ENCODE data around the gene VWC2L.

DNA sequence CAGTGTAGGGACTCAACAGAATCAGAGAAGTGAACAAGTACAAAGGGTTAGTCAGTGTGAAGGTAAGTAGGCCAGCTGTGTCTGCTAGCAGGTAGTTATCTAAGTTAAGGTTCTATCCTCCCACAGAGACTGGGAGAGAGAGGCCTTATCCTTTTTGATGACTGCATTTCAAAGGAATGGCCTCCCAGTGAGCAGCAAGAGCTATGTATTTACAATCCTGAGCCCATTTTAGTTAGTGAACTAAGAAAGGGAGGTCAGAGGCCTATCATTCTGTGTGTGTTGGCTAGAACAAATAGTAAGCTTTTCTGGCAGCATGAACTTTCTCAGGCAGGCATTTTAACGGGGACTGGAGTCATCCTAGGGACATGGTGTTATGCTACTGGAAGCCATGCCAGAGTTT, 182.9 kb downstream of the VWC2L start:
- TF ChIP-seq, protein P1, sequence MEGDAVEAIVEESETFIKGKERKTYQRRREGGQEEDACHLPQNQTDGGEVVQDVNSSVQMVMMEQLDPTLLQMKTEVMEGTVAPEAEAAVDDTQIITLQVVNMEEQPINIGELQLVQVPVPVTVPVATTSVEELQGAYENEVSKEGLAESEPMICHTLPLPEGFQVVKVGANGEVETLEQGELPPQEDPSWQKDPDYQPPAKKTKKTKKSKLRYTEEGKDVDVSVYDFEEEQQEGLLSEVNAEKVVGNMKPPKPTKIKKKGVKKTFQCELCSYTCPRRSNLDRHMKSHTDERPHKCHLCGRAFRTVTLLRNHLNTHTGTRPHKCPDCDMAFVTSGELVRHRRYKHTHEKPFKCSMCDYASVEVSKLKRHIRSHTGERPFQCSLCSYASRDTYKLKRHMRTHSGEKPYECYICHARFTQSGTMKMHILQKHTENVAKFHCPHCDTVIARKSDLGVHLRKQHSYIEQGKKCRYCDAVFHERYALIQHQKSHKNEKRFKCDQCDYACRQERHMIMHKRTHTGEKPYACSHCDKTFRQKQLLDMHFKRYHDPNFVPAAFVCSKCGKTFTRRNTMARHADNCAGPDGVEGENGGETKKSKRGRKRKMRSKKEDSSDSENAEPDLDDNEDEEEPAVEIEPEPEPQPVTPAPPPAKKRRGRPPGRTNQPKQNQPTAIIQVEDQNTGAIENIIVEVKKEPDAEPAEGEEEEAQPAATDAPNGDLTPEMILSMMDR (IDR thresholded peaks at IDR 0.05 in 8 of 11, conservative IDR thresholded peaks at IDR 0.05 in 3 of 11): no peak
- TF ChIP-seq POLR2A (IDR thresholded peaks at IDR 0.05) (no peak), POLR2AphosphoS5 (IDR thresholded peaks at IDR 0.05) (no peak)

All from spleen (tissue), 7 donors.